Retina (tissue), 1 donor: ENCODE data around the gene GINS3.
A peak's percentile ranks its signal among the peaks of the same experiment; 100 is the strongest.
"Not testable (repeated sequence)": the region's sequence is repeated elsewhere in the genome, so short reads cannot be mapped to it uniquely, and the experiment has no call there.

Experiments used
- DNase-seq: peaks from one replicate; pipeline ENCODE4 v3.0.0-alpha.2; 2016

GINS3 gene

DNA sequence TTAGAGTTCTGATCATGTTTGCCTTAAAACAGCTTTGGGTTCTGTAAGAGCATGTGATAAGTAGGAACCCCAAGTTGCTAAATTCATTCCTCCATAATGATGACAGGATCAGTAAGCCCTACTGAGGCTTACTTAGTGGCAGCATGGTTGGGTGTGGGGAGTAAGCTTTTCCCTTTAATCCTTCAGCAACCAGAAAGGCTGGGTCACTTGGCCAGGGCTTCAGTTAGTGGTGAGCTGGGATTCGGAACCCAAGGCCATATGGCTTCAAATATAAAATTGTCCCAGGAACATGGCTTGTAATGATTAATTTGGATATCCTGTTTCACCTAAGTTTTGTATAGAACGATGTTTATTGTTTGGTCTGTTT, 850 bp downstream of the GINS3 start:
- DNase-seq = no peak

DNA sequence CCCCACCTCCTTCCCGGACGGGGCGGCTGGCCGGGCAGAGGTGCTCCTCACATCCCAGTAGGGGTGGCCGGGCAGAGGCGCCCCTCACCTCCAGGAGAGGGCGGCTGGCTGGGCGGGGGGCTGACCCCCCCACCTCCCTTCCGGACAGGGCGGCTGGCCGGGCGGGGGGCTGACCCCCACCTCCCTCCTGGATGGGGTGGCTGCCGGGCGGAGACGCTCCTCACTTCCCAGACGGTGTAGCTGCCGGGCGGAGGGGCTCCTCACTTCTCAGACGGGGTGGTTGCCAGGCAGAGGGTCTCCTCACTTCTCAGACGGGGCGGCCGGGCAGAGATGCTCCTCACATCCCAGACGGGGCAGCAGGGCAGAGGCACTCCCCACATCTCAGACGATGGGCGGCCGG, 4.6 kb downstream of the GINS3 start:
- not testable (repeated sequence) for DNase-seq

DNA sequence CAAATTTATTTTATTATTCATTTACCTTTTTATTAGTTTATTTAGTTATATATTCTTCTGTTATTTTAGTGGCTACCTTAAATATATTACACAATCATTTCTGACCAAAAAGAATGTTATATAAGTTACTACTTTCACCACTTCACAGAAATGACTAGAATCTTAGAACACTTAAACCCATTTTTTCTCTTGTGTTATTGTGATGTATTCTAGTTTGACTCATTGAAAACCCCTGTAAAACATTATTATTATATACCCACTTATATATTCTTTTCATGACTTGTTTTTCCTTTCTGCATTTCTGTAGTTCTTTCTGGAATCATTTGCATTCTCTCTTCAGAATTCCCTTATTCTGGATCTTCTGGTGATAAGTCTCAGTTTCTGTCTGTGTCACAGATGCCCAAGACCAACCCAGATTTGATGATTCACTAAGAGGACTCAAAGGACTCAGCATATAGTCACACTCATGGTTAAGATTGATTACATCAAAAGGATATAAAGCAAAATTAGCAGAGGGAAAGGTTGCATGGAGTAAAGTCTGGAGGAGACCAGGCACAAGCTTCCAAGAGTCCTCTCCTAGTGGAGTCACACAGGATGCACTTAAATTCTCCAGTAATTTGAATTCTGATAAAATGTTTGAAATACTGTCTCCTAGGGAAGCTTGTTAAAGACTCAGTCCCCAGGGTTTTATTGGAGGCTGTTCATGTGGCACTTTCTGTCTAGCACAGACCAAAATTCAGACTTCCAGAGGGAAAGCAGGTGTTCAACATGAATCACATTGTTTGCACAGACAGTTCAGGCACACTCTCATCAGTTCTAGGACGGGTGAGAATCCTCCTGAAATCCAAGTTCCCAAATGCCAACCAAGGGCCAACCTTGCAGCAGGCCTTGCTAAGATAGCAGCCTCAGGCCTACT, 7.7 kb downstream of the GINS3 start:
- DNase-seq = no peak

DNA sequence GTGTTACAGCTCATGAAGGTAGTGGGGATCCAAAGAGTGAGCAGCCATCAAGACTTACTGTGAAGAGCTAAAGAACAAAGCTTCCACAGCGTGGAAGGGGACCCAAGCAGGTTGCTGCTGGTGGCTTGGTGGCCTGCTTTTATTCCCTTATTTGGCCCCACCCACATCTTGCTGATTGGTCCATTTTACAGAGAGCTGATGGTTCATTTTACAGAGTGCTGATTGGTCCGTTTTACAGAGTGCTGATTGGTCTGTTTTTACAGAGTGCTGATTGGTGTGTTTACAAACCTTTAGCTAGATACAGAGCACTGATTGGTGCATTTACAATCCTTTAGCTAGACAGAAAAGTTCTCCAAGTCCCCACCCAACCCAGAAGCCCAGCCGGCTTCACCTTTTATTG, 9.0 kb downstream of the GINS3 start:
- DNase-seq = not testable (repeated sequence)

DNA sequence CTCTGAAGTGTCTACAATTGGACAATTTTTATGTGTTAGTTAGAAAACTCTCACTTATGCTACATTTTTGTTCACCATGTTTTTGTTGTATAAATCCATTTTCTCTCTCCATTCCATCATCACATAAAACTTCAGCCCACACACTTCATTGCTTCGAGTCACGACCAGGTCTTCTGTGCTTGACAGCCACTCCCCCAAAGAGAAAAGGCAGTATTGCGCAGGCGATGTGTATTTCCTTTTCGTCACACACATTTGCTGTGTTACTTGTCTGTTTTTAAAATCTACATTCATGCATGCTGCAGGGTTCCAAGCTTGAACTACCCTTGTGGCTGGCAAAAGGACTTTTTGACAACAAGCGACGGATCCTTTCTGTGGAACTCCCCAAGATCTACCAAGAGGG, 10.5 kb downstream of the GINS3 start:
- no peak for DNase-seq

DNA sequence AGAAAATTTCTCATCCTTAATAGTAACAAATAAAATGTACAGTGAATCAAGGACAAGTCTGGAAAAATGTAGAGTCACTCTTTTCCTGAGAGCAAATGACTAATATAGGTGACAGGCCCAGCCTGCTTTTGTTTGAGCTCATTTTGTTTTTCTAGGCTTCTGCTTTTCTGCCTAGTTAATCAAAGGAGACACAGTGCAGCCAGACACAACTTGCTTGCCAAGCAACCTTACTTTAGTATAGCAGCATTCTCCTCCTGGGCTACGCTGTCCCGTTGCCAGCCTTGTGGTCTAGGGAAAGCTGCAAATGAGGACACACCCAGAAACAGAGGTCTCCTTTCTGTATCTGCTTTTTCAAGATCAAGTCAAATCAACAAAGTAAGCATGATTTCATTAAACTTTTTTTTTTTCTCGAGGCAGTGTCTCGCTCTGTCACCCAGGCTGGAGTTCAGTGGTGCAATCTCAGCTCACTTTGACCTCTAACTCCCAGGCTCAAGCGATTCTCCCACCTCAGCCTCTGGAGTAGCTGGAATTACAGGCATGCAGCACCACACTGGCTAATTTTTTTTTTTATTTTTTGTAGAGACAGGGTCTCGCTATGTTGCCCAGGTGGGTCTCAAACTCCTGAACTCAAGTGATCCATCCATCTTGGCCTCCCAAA, 17.2 kb downstream of the GINS3 start:
- peak; percentile 61 for DNase-seq

DNA sequence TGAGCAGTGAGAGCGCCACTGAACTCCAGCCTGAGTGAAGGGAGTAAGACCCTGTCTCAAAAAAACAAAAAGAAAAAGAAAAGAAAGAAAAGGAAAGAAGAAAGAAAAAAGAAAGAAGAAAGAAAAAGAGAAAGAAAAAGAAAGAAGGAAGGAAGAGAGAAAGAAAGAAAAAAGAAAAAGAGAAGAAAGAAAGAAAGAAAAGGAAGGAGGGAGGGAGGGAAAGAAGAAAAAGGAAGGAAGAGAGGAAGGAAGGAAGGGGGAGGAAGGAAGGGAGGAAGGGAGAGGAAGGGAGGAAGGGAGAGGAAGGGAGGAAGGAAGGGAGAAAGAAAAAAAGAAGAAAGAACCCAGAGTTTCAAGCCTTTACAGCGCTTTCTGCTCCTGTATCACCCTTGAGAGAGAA, 19.1 kb downstream of the GINS3 start:
- no peak for DNase-seq

DNA sequence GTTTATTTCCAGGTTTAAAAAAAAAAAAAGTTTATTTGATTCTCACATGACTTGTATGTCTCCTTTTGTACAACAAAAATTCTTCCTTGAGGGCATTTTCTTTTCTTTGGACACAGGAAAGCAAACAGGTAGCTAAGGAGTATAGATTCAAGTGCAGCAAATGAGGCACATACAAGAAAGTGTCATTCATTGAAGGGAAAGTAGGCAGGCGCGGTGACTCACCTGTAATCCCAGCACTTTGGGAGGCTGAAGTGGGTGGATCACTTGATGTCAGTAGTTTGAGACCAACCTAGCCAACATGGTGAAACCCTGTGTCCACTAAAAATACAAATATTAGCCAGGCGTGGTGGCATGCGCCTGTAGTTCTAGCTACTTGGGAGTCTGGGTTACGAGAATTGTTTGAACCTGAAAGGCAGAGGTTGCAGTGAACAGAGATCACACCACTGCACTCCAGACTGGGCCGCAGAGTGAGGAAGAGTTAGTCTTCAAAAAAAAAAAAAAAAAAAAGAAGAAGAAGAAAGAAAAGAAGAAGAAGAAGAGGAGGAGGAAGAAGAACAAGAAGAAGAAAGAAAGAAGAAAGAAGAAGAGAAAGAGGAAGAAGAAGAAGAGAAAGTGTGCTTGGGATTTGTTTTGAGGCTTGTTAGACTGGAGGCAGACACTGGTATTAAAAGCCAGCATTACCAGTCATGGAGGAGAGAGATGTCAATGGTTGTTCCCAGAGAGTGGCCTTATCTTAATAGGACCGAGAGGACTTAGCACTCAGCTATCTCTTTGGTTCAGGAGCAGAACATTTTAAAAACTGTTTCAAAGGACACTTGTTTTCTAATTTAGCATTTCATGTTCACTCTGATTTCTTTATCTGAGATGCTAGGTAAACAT, 19.7 kb downstream of the GINS3 start:
- no peak for DNase-seq

DNA sequence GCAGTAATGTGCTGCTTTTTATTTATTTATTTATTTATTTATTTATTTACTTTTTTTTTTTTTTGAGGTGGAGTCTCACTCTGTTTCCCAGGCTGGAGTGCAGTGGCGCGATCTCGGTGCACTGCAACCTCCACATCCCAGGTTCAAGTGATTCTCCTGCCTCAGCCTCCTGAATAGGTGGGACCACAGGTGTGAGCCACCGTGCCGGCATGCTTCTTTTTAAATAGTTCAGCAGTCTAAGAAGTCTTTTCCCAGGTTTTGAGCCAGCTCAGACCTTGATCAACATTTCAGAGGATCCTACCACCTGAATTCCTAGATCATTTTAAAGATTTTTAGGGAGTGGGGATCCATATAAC, 20.3 kb downstream of the GINS3 start:
- DNase-seq = not testable (repeated sequence)

DNA sequence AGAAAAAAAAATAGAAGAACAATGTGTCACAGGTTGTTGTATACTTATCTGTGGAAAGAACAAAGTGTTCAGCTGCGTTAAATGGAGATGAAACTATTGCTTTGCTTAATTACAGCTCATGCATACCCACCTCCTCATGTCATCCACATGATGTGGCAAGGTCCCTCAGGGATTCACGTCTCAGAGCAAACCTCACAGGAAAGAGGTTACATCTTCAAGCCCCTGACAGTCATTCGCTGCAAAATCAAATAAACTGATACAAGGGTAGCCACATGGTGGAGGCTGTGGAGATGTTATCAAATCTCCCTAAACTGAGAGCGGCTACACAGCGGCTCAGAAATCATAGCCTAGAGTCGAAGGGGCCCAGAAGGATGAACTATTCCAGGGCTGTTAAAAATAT, 21.1 kb downstream of the GINS3 start:
- DNase-seq = no peak

DNA sequence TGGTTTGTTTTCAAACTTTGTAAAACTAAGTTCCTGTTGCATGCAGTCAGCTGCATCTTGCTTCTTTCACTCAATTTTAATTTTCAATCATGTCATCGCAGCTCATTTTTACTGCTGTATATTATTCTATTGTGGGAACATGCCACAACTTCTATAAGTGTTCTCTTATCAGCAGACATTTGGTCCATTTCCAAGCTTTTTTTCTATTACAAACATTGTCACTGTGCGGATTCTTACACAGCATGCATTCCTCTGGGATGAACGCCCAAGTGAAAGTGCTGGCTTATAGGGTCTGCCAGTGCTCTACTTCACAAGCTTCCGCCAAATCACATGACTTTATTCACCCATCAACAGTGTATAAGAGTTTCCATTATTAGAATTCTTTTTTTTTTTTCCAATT, 22.7 kb downstream of the GINS3 start:
- no peak for DNase-seq

DNA sequence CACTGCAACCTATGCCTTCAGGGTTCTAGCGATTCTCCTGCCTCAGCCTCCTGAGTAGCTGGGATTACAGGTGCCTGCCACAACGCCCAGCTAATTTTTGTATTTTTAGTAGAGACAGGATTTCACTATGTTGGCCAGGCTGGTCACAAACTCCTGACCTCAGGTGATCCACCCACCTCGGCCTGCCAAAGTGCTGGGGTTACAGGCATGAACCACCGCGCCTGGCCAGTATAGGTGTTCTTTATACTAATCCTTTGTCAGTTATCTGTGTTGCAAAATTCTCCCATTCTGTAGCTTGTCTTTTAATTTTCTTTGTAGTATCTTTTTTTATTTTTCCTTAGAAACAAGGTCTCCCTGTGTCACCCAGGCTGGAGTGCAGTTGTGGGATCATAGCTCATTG, 23.7 kb downstream of the GINS3 start:
- DNase-seq = not testable (repeated sequence)

DNA sequence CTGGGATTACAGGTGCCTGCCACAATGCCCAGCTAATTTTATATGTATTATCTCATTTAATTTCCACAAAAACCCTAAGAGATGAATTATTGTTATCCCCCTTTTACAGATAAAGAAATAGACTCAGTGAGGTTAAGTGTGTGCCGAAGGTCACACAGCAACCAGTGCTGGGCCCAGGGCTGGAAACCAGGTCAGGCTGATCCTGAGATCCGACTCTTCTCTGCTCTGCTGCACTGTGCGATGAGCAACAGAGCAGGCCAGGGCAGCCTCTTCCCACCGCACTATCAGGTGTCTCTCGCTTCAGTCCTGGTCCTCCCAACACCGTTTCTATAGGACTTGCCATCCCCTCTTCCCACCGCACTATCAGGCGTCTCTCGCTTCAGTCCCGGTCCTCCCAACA, 24.8 kb downstream of the GINS3 start:
- no peak for DNase-seq

DNA sequence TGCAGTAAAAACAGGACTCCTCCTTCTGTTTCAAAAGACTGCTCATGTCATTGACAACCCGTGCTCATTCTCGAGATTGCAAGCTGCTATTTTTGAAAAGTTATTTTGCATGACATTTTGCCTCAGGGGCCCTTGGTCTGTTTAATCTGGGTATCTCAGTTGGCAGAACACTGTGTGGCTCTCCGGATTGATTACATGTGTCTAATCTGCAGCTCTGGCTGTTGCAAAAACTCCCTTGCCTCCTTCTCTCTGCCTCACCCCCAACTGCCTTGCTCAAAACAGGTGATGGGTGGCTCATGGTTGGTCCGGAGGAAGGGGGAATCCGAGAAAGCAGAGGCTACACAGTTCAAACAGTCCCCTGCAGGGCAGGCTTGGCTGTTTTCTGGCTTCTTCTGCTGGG, 25.3 kb downstream of the GINS3 start:
- DNase-seq = no peak

DNA sequence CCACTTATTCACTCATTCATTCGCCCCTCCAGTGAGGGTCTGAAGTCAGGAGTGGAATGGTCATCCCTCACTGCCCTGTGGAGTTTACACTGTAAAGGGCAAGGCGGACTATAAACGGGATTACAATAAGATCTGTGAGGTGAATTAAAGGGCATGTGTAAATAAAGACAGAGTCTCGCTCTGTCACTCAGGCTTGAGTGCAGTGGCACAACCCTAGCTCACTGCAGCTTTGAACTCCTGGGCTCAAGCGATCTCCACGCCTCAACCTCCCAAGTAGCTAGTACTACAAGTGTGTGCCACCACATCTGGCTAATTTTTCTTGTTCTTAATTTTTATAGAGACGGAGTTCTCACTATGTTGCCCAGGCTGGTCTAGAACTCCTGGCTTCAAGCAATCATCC, 25.8 kb downstream of the GINS3 start:
- DNase-seq = no peak

DNA sequence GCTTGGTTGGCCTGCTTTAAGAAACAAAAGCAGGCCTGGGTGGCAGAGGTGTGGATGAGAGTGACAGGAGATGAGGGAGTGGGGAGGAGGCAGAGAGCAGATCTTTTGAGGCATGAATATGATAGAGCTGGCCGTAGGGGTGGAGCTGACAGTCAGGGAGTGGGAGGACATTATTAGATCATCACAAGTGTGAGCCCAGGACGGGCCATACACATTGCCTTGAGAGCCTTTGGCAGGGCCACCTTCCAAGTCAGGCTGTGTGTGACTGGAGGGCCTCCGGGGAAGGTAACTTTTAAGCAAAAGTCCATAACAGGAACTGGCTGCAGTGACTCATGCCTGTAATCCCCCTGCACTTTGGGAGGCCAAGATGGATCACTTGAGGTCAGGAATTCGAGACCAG, 26.3 kb downstream of the GINS3 start:
- DNase-seq = no peak

DNA sequence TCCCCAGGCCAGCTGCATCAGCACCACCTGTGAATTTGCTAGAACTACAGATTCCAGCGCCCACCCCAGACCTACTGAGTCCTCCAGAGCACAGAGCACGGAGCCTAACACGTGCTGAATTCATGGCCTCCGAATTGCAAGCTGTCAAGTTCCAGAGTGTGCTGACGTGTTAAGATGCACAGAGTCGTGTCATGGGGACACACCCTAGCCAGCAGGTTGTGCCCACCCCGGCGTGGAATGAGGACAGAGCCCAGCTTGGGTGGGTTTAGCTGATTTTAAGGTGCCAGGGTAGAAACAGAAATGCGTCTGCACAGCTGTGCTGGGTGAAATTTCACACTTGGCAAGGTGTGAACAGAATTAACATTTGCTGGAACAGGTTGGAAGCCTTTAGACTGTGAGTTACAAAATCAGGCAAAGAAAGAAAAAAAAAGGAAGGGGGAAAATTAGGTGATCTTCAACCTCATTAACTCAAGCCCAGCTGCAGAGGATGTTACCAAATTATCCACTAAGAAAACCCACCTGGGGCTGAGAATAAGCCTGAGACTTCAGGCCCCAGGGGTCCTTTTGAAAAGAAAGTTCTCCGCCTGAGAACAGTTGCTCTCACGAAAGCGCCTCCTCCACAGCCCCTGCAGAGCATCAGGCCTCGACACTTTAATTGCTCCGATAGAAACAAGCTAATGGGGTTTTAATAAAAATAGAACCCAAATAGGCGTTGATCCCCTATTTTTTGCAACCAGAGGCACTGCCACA, 27.1 kb downstream of the GINS3 start:
- no peak for DNase-seq

DNA sequence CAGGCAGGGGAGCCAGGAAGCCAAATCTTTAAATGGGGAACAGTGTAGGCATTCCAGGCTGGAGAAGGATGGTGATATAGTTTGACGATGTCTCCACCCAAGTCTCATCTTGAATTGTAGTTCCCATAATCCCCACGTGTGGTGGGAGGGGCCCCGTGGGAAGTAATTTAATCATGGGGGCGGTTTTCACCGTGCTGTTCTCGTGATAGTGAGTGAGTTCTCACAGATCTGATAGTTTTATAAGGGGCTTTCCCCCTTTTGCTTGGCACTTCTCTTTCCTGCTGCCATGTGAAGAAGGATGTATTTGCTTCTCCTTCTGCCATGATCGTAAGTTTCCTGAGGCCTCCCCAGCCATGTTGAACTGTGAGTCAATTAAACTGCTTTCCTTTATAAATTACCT, 28.8 kb downstream of the GINS3 start:
- DNase-seq = no peak

DNA sequence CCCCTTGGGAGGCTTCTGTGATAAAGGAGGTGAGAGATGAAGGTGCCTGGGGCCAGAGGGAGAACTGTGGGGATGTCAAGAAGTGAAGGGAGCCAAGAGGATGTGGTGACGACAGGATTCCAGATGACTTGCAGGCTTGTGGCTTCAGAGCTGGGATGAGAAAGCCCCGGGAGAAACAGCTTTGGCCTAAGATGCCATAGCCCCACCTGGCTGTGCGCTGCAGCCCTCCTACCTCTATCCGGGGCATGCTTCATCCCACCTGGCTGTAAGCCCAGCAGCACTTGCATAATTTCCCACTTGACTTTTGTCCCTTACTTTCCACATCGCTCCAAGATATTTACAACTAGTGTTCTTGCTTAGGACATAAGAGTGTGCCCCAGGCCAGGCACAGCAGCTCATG, 29.3 kb downstream of the GINS3 start:
- DNase-seq = no peak

DNA sequence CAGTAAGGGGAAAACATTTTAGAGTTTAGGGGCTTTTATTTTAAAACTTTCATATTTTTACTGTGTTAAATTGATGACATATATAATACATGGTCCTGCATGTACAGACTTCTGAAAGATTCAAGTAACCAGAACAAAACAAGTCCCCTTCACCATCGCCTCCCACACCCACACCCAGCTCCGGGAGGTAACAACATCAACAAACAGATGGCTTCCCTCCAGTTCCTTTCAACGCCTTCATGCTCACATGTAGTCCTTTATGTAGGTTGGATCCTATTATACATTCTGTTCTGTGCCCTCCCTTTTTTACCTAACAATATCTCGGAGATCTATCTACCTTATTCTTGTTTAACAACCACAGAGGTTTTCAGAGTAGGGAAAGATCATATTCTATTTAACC, 30.5 kb downstream of the GINS3 start:
- DNase-seq = no peak

DNA sequence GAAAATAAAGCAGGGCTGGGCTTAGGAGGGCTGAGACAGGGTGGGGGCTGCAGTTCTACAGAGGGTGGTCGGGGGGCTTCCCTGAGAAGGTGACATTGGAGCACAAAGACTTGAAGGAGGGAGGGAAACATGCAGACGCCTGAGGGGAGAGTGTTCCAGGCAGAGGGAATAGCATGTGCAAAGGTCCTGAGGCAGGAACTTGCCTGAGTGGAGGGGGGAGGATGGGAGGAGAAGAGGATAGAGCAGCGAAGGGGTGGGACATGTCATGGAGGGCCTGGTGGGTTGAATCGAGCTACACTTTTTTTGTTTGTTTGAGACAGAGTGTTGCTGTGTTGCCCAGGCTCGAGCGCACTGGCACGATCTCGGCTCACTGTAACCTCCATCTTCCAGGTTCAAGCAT, 33.0 kb downstream of the GINS3 start:
- no peak for DNase-seq

DNA sequence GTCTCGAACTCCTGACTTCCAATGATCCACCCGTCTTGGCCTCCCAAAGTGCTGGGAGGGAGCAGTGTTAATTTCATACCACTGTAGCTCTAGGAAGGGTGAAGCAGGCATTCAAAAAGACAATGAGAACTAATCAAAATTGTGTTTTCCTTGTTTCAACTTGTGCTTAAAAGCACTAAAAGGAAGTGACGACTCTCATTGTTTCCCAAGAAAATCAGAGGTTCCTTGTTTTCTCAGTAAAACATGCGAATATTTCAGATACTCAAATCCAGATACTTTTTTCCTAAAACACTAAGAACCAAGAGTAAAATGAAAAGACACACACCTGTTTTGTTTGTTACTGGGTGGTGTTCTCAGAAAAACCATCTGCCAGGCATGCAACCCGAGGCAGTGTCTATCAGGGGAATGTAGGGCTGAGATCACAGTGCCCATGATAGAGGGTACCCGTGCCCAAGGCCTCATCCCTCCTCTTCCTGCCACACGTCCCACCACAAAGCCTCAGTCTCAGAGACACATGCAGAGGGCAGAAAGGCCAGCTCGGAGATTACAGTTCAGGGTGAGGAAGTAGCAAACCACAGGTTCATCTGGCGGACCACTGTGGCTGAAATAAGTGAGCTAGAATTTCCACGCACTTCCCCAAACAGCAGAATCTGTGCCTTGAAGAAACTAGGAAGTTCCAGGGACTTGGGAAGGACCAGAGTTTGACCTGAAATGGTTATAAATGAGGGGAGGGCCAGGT, 33.7 kb downstream of the GINS3 start:
- DNase-seq = no peak
